Renal pelvis (tissue), 4 donors: Measurements from ENCODE around the gene HLA-DRA. TPM values are rescaled to one million over a fixed set of nuclear protein-coding genes. Genes with fewer than 3 reads are reported as not detected.
"Not testable (repeated sequence)": the region's sequence is repeated elsewhere in the genome, so short reads cannot be mapped to it uniquely, and the experiment has no call there.

Experiments
- DNase-seq: peaks from one replicate; pipeline ENCODE4 v3.0.0-alpha.2; 2013
- polyA plus RNA-seq, 3 donors: library from polyadenylated mRNA; unstranded; fragments of 120-200 nt; gene quantifications; one replicate each; pipeline ENCODE4 v1.2.1, GENCODE V29; 2013; ENCODE audit not compliant: insufficient read length in 3 of 3

The HLA-DRA gene
- polyA plus RNA-seq, 3 donors: 45.8 to 74.9 (median 58.4) TPM

DNA sequence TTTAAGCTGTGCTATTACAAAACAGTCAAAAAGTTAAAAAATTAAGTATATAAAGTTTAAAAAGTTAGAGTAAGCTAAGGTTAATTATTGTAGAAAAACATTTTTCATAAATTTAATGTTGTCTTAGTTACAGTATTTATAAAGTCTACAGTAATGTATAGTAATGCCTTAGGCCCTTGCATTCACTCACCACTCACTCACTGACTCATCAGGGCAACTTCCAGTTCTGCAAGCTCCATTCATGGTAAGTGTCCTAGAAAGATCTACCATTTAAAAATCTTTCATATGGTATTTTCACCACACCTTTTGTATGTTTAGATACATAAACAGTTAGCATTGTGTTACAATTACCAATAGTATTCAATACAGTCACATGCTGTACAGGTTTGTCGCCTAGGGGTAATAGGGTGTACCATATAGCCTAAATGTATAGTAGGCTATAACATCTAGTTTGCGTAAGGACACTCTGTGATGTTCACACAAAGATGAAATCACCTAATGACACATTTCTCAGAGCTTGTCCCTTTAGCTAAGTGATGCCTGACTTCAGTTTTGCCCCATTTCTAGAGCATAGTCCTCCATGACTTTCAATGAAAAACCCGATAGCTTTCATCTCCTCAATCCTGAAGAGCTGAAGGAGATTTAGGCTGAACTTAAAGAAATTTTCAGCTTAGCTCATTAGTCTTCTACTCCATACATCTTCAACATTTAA lies 14.9 kb upstream of the HLA-DRA start:
- DNase-seq: no peak

DNA sequence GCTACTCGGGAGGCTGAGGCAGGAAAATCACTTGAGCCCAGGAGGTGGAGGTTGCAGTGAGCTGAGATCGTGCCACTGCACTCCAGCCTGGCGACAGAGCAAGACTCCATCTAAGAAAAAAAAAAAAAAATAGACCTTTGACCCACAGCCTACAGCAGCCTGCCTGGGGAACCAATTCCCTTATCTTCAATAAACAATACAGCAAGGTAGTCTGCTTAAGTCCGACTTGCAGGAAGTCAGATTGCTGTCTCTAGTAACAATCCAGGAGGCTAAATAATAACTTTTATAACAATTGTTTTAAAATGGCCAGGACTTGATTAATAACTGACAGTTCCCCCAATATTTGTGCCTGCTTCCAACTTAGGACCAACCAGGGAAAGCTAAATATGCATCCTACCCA lies 13.3 kb upstream of the HLA-DRA start:
- DNase-seq: no peak

DNA sequence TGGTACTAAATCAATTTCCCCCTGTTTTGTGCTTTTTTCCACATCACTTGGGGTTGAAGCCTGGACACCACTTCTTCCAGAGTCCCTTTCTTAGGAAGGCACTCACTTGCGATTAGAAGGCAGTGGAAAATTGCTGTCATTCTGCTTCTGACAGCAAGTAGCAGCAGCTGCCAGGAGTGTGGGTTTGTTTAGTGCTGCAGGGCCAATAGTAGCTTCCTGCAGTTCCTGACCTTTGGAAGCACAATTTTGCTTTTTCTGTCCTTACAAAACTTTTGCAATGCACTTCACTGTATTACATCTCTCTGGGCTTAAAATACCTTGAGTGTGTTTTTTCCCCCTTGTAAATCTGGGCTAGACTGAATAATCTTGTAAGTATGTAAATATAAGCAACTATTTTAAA lies 12.5 kb upstream of the HLA-DRA start:
- no peak for DNase-seq

DNA sequence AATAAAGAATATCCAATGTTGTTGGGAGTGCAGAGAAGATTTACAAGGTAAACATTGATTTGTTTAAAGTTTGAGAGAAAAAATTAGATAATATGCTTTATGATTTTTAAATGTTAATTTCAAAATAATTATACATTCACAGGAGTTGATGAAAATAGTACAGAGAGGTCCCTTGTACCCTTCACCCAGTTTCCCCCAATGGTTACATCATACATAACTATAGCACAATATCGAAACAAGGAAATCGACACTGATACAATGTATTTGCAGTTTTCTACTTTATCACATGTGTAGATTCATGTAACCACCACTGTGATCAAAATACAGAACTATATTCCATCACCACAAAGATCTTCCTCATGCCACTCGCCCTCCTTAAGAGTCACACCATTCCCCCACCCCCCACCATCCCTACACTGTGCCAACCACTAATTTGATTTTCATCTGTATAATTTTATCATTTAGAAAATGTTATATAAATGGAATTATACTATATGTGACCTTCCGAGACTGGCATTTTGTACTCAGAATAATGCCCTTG lies 11.7 kb upstream of the HLA-DRA start:
- no peak for DNase-seq

DNA sequence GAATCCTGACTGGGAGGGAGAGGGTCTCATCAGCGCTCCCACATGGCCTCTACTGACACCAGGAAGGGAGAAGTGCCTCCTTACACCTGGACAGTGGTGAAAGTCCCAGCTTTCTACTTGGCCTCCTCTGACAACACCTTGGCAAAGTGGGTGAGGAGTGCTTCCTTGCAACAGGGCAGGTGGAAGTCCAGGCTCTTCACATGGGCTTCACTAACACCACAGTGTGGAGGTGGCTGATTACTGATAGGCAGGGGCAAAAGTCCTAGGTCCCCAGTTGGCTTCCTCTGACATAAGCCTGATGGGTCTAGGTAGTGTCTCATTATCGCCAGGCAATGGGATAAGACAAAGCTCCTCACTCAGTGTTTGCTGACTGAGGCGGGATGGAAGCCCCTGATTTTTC lies 9.5 kb upstream of the HLA-DRA start:
- no peak for DNase-seq

DNA sequence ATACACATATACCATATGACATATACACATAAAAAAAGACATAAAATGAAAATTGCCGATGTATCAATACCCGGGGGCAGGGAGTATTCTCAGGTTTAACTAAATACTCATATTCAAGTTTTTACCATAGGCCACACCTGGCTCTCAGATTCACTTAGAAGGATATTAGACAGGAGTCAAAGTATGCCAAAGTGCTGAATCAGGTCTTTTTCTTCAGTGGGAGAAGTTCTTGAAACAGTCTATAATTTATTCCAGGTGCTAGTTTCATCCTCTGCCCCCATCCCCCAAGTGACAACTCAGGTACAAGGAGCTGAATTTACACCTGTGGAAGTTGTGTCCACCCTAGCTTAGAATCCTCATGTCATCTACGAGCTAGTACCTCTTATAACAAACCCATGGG lies 8.5 kb upstream of the HLA-DRA start:
- DNase-seq: no peak

DNA sequence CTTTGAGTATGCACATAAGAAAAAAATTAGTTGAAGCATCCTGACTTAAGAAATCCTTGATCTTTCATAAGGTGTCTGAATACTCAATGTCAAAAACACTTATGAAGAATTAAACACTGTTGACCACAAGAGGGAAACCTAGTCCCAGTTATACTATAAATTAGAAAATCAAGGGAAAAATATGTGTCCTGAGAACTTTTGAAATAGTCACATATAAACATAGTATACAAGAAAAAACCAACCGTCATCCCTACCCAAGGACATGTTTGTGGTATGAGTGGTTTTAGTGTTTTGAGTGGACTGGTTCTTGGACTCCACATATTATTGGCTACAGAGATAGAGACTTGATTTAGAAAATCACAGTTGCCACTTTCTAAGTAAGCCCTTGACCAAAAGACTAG lies 7.6 kb upstream of the HLA-DRA start:
- peak; percentile 54 for DNase-seq

DNA sequence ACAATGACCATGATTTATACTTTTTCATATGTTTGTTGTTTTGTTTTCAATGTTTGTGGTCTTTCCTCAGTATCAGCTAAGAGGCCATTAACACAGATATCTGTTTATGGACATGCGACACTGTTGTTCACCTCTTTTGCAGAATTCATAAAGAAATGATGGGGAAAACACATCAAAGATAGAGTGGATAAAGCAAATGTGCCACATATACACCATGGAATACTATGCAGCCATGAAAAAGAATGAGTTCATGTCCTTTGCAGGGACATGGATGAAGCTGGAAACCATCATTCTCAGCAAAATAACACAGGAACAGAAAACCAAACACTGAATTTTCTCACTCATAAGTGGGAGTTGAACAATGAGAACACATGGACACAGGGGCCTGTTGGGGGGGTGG lies 5.7 kb upstream of the HLA-DRA start:
- not testable (repeated sequence) for DNase-seq

DNA sequence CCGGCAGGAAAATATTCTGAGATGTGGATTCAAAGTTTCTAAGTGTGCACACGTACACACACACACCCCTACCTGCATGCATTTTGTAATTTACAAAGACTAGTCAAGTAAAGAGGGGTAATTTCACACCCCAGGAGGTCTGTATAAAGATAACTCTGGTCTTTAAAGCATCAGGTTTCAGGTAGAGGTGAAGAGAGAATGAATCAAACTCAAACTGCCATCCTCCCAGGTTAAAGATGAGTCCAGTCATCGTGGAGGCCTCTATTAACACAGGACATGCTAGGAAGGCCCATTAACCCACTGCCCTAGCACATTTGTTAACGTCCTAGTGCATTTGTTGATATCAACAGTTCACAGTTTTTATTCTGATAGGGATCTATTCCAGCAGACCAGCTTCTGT lies 3.5 kb upstream of the HLA-DRA start:
- peak; percentile 38 for DNase-seq

DNA sequence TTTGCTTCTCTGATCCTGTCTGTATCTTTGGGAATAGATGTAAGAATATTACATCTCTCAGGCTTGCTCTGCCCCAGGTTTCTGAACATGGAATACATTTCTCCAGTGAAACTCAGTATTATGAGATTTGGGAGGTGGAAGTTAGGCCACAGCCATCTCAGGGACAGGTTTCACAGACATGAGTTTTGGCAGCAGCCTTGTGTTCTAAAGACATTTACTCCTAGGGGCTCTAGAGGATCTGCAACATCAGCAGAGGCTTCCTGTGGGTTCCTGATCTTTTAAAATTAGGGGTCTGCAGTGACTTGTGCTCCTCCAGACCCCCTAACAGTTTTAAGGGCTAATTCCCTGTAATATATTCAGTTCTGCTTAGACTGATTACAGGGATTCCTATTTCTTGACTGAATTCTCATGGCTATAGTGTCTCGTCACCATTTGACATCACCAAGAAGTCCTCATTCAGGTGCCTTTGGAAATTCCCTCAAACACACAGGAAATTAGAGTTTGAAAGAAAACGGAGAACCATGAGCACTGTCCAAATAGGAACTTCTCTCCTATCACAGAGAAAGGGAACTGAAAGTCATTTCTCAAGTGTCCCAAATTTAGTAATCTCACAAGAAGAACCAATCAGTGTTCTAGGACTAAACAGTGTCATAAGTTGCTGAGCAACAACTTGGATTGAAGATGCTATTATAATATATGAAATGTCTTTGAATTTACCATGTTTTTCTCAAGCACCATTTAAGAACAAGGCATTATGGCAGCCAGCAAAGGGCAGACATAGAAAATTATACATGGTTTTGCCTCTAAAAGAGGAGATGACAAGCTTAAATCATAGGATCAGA lies 2.5 kb upstream of the HLA-DRA start:
- no peak for DNase-seq

DNA sequence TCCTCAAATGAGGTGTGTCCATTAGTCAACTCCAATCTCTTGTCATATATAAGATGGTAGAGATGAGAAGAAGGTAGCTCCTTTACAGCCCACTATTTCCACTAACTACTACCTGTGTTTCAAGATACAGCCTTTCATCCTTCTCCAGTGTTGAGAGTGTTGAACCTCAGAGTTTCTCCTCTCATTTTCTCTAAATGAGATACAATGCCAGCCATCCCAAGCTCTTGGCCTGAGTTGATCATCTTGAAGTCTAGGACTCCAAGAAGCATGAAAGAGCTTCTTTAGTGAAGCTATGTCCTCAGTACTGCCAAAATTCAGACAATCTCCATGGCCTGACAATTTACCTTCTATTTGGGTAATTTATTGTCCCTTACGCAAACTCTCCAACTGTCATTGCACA lies 548 bp upstream of the HLA-DRA start:
- no peak for DNase-seq

DNA sequence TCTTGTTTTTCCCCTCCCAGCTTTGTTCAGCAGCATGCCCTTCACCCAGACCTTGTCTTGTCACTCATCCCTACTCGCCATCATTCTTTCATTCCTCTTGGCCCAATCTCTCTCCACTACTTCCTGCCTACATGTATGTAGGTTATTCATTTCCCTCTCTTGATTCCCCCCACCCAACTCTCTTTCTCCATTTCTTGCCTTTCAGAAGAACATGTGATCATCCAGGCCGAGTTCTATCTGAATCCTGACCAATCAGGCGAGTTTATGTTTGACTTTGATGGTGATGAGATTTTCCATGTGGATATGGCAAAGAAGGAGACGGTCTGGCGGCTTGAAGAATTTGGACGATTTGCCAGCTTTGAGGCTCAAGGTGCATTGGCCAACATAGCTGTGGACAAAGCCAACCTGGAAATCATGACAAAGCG lies 2.6 kb downstream of the HLA-DRA start:
- no peak for DNase-seq

DNA sequence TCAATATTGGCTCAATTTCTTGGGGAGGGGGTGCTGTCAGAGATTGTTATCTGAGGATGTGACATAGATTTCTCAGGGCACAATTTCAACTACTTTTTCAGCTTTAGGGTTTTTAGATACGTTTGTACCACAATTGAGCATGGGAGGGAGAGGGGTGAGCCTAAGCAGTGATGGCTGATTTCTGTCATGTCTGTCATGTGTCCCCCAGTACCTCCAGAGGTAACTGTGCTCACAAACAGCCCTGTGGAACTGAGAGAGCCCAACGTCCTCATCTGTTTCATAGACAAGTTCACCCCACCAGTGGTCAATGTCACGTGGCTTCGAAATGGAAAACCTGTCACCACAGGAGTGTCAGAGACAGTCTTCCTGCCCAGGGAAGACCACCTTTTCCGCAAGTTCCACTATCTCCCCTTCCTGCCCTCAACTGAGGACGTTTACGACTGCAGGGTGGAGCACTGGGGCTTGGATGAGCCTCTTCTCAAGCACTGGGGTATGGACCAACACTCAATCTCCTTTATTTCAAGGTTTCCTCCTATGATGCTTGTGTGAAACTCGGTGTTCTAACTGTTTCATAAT lies 3.4 kb downstream of the HLA-DRA start:
- no peak for DNase-seq

DNA sequence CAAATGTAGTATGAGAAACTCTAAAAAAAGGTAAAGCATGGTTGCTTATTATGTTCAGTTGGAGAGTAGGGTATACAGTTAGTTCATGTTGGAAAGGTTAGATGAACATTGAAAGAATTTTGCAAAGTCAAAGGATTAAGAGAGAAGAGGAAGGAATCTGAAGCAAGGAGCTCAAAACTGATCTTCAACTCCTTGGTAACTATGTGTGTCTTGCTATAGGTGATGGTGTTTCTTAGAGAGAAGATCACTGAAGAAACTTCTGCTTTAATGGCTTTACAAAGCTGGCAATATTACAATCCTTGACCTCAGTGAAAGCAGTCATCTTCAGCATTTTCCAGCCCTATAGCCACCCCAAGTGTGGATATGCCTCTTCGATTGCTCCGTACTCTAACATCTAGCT lies 4.7 kb downstream of the HLA-DRA start:
- DNase-seq: no peak

DNA sequence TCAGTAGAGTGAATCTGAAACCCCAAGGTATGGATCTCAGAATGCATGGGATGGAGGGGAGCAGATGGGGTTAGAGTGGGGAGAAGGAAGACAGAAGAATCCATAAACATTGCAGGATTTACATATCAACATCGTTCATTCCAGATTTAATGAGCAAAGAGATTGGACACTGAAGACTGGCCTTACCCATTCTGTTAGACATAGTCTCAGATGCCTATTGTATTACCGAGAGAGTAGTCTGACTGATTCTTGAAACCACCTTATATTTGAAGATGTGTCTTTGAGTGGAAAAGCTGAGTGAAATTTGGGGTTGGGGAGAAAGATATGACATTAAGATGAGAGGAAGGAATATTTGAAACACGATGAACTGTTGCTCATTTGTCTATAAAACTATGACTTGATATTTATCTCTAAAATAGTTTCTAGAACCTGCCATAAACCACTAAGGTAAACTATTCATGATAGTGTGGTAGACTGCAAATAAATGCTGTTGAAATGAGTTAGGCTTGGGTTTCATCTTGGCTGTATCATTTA lies 5.7 kb downstream of the HLA-DRA start:
- no peak for DNase-seq

DNA sequence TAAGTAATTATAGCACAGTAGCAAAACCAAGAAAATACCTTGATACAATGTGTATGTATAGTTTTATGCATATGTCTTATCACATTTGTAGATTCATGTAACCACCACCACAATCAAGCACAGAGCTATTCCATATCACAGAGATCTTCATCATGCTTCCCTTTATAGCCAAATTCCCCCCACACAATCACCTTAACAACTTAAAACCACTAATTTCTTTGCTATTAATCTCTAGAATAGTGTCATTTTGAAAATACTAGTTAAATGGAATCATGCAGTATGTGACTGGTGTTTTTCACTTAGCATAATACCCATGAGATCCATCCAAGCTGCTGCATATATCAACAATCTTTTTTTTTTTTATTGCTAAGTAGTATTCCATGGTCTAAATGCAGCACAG lies 8.2 kb downstream of the HLA-DRA start:
- DNase-seq: no peak

DNA sequence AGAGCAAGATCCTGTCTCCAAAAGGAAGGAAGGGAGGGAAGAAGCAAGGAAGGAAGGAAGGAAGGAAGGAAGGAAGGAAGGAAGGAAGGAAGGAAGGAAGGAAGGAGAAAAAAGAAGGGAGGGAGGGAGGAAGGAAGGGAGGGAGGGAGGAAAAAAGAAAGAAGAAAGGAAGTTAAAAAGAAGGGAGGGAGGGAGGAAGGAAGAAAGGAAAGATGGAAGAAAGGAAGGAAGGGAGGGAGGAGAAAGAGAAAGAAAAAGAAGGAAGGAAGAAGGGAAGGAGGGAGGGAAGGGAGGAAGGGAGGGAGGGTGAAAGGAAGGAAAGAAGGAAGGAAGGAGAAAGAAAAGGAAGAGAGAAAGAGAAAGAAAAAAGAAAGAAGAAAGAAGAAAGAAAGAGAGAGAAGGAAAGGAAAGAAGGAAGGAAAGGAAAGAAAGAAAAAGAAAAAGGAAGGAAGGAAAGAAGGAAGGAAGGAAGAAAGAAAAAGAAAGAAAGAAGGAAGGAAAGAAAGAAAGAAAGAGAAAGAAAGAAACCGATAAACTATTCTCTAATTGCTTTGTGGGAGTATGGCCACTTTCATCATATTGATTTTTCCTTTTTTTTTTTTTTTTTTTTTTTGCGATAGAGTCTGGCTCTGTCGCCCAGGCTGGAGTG lies 9.5 kb downstream of the HLA-DRA start:
- no peak for DNase-seq

DNA sequence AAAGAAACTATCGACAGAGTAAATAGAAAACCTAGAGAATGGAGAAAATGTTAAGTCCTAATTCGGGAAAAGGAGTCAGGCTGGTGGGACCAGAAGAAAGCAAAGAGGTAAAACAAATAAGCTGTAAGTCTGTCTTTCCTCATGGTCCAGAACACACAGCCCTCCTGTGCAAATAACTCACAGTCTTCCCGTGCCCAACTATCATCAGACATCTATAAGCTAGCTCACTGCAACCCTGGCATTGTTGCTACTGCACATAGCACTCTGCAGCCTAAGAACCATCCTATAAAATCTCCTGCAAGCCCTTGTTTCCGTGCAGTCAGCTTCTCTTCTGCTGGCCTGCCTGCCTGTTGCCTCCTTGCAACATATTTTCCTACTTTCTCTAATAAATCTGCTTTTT lies 17.4 kb downstream of the HLA-DRA start:
- no peak for DNase-seq

DNA sequence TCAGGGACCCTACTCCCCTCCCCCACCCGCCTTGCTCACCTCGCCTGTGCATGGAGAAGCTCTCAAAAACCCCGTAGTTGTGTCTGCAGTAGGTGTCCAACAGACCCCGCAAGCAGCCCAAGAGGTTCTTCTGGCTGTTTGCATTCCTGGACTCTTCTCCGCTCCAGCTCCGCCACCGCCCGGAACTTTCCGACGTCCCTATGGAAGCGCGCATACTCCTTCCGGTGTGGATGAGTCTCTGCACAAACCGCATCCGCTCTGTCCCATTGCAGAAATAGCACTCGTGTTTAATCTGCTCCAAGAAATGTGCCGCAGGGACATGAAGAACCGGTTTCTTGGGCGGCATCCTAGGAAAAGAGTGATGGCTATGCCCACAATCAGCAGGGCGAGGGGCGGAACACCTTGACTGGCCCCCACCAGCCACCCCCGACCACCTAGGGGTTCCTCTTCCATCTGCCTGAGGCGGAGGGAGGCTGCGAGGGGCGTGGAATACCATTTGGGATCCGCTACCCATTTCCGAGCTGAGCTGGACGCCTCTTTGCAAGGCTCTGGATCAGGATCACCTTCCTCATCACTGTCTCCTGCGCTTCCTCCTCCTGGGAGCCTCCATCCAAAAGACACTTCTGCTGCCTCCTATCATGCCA lies 20.2 kb downstream of the HLA-DRA start:
- no peak for DNase-seq

DNA sequence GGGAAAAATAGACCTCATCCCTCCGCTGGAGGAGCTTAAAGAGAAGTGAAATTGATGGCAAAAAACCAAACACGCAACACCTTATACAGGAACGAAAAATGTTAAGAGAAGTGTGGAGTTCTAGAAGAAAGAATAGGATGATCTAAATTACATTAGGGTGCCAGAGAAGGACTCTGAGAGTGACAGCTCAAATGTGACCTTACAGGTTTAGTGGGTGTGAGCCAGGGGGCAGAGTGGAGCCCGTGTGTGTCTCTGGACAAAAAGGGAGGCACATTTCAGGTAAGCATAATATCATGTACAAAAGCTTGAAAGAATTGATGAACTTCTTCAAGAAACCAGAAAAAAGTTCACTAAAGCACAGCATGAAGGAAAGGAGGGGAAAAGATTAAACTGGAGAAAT lies 20.8 kb downstream of the HLA-DRA start:
- no peak for DNase-seq

DNA sequence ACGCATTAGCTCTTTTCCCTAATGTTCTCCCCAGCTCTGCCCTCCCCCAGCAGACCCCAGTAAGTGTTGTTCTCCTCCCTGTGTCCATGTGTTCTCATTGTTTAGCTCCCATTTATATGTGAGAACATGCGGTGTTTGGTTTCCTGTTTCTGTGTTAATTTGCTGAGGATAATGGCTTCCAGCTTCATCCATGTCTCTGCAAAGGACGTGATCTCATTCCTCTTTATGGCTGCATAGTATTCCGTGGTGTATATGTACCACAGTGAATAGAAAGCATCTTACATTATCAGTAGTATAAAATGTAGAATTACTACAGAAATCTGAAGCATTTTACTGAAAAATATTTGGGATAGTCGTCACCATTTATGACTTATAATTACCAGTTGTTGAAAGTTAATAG lies 21.8 kb downstream of the HLA-DRA start:
- no peak for DNase-seq

DNA sequence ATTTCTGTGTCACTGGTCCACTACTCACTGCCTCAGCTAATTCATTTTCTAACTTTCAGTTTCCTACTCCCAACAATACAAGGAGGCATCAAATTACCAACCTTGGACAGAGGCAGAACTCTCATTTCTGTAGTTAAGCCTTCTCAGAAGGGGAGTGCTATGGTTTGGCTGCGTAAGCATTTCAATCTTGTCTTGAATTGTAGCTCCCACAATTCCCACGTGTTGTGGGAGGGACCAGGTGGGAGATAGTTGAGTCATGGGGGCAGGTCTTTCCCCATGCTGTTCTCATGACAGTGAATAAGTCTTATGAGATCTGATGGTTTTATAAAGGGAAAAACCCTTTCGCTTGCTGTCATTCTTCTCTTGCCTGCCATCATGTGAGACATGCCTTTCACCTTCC lies 22.9 kb downstream of the HLA-DRA start:
- DNase-seq: peak; percentile 41
